Astrocyte of the spinal cord (primary cell): Measurements from ENCODE around the gene AHNAK2.

ENCODE experiments used
- DNase-seq: peaks from one replicate; pipeline ENCODE4 v3.0.0; 2011; ENCODE audit warnings: low read depth, low spot score
- H3K4me3 ChIP-seq: 2 replicates; pipeline ENCODE4 v1.5.1; 2011; ENCODE audit warnings: low read depth, mild to moderate bottlenecking, low read length, moderate library complexity
- in situ Hi-C: cut with HindIII; loops from 2 replicates; pipeline ENCODE4 v1.10.0; 2017; ENCODE audit warnings: low sequenced_read_pairs
- TF ChIP-seq, protein P1 (sequence below): IDR thresholded peaks from 2 replicates; pipeline ENCODE4 v1.5.1; 2012; ENCODE audit warnings: low read depth, mild to moderate bottlenecking, low read length, inconsistent platforms

AHNAK2 gene

DNA sequence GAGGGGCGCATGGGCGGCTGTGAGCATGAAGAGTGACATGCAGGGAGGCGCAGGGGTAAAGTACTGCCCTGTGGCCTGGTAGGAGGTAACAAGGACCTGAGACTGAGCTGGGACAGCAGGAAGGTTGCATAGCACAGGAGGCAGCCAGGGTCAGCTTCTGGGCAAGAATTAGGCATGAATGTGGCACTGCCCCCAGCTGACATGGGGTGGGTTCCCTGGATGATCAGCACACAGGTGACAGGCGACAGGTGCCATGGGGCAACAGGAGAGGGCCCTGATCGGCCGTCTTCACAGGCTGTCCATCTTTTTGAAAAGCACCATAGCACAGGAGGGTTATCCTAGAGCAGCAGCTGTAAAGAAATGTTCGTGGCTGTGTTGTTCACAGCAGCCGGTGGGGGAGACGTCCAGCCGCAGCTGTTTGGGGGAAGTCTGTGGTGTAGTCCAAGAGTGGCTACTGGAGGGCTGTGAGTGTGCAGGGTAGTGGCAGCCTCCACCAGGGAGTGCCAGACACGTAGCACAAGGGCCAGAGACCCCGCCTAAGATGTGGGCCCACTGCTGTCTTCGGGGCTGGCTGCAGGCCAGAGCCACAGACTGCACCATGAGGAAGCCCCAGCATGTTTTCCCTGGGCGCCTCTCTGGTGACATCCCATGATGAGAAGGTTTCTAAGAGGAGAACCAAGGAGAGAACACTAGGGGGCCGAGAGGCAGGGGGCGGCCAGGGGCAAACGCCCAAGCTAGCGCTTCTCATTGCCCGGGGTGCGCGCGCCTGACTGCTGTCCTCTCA, 15.8 kb upstream of the AHNAK2 start:
- no peak overlapping the region for H3K4me3 ChIP-seq
- DNase-seq, result no peak
- TF ChIP-seq, protein P1, sequence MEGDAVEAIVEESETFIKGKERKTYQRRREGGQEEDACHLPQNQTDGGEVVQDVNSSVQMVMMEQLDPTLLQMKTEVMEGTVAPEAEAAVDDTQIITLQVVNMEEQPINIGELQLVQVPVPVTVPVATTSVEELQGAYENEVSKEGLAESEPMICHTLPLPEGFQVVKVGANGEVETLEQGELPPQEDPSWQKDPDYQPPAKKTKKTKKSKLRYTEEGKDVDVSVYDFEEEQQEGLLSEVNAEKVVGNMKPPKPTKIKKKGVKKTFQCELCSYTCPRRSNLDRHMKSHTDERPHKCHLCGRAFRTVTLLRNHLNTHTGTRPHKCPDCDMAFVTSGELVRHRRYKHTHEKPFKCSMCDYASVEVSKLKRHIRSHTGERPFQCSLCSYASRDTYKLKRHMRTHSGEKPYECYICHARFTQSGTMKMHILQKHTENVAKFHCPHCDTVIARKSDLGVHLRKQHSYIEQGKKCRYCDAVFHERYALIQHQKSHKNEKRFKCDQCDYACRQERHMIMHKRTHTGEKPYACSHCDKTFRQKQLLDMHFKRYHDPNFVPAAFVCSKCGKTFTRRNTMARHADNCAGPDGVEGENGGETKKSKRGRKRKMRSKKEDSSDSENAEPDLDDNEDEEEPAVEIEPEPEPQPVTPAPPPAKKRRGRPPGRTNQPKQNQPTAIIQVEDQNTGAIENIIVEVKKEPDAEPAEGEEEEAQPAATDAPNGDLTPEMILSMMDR, result no peak
- in situ Hi-C loops, result no loop called here

DNA sequence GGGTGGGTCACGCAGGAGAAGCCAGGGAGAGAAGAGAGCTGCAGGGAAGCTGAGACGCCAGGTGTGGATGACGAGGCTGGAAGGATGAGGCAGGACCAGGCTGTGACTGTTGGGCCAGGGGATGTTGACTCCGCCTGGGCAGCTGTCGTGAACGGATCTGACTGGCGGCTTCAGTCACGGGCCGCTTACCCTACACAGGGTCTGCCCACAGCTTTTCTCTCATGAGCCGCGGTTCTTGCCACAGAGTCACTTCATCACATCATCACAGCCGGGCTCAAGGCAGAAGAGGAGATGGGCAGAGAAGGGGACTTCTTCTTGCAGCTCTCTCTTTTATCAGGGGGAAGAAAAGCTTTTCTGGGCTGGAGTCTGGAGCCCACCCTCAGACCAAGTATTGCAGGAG, 15.1 kb upstream of the AHNAK2 start:
- no peak overlapping the region for H3K4me3 ChIP-seq
- TF ChIP-seq, protein P1, result no peak
- in situ Hi-C loops, result no loop called here
- DNase-seq, result no peak

DNA sequence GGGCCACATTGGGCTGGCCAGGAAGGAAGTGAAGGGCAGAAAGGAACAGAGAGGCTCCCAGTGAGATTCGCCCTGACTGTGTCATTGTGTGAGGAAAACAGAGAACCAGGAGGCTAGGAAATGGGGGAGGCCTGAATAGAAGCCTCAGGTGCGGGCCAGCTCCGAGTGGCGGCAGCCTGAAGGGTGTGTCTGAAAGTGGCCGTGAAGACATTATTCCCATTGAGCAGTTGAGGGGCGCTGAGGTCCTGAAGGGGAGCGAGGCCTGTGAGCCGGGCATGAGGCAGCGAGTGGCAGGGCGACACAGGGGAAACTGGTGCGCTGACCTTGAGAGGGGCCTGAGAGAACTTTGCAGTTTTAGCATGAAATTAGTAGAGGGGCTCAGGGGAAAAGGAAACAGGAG, 14.3 kb upstream of the AHNAK2 start:
- DNase-seq, result no peak
- in situ Hi-C loops, result no loop called here
- no peak overlapping the region for H3K4me3 ChIP-seq
- TF ChIP-seq, protein P1, result no peak

DNA sequence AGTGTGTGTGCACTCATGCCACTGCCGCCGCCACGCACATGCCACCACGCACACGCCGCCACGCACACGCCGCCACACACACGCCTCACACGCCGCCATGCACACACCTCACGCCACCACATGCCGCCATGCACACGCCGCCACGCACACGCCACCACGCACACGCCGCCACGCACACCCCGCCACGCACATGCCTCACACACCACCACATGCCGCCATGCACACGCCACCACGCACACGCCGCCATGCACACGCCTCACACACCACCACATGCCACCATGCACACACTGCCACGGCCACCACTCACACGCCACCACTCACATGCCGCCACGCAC, 13.7 kb upstream of the AHNAK2 start:
- no peak overlapping the region for H3K4me3 ChIP-seq
- DNase-seq, result no peak
- TF ChIP-seq, protein P1, result no peak
- in situ Hi-C loops, result no loop called here

DNA sequence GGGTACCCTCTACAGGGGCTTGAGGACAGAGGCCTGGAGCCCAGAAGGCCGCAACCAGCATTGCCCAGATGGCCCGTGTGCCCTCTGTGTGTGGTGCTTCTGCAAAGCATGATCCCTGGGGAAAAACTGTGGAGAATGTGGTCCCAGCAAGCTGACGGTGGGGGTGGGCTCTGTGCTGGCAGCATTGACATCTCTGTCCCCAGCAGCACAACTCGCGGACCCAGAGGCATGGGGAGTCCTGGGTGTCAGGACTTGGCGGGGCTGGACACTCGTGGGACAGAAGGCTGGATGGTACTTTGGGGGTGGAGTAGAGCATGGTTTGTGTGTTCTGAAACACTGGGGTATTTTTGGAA, 11.8 kb upstream of the AHNAK2 start:
- in situ Hi-C loops, result no loop called here
- DNase-seq, result no peak
- TF ChIP-seq, protein P1, result no peak
- no peak overlapping the region for H3K4me3 ChIP-seq

DNA sequence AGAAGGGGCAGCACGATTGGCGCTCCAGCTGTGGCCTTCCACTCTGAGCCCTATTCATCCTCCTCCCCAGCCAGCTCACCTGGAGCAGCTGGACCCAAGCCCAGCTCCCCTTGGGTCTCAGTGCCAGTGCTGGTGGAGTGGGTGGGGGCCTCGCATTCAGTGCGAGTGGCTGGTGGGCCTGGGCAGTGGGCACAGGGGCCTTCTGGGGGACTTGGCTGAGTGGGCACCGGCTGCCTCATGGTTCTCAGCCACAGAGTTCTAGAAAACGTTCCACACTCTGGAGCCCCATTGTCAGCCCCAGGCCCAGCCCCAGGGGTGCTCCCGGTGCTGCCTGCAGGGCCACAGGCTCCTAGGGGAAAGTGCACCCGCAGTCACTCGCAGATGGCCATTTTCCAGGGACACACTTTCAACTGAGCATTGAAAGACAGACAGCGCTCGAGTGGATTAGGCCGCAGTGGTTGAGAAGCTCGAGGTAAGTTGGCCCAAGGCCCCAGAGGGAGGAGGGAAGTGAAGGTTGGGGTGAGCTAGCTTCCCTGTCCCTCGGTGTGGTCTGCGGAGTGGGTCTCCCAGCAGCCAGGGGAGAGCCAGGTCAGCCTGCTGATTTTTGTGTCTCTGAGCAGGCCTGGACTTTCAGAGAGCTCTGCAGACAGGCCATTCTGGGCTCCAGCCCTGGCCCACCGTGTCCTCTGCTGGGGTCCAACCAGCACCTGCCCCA, 11.2 kb upstream of the AHNAK2 start:
- no peak overlapping the region for H3K4me3 ChIP-seq
- in situ Hi-C loops, result no loop called here
- DNase-seq, result no peak
- TF ChIP-seq, protein P1, result no peak
